Measurements from ENCODE around the gene FRRS1L.

DNA sequence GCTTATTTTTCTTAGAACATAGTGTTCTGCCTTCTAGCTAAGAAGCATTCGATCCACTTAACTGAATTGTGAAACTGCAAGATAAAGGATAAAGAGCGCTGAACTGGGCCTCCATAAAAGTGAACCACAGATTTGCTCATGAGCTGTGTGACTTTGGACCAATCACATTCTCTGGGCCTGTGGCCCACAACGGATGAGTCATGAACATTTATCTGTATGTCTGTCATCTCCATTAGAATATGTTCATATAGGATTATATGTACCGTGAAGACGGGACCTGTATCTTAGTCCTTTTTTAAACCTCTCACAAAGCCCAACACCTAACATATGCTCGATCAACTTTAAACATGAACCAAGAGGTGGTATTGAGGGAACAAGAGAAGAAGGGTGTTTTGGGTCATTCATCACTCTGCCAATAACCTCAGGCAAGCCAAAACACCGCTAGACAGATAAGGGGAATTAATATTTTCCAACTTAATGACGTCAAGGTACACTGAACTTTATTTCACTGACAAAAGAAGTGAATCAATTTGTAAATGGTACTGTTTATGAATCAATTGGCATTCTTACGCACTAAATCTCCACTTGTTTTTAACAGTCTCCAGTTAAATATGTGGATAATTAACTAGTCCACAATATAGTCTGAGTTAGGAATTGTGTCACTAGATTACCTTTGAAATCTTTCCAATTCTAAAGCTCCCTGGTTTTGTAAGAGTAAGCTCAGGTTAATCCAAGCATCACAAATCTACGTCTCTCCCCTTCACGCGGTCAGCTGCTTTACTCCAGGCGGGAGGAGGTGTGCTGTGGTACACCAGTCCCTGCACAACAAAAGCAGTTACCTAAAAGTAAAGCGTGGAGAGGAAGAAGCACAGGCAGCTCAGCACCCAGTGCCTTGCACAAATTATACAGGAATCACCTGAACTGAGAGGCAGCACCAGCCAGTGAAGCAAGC lies 48.9 kb downstream of the FRRS1L start:
- TF ChIP-seq, protein P1, sequence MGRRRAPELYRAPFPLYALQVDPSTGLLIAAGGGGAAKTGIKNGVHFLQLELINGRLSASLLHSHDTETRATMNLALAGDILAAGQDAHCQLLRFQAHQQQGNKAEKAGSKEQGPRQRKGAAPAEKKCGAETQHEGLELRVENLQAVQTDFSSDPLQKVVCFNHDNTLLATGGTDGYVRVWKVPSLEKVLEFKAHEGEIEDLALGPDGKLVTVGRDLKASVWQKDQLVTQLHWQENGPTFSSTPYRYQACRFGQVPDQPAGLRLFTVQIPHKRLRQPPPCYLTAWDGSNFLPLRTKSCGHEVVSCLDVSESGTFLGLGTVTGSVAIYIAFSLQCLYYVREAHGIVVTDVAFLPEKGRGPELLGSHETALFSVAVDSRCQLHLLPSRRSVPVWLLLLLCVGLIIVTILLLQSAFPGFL (CRISPR knock-in tag; IDR thresholded peaks at IDR 0.05; ENCODE audit: borderline replicate concordance), result no peak
- TF ChIP-seq, protein P2, sequence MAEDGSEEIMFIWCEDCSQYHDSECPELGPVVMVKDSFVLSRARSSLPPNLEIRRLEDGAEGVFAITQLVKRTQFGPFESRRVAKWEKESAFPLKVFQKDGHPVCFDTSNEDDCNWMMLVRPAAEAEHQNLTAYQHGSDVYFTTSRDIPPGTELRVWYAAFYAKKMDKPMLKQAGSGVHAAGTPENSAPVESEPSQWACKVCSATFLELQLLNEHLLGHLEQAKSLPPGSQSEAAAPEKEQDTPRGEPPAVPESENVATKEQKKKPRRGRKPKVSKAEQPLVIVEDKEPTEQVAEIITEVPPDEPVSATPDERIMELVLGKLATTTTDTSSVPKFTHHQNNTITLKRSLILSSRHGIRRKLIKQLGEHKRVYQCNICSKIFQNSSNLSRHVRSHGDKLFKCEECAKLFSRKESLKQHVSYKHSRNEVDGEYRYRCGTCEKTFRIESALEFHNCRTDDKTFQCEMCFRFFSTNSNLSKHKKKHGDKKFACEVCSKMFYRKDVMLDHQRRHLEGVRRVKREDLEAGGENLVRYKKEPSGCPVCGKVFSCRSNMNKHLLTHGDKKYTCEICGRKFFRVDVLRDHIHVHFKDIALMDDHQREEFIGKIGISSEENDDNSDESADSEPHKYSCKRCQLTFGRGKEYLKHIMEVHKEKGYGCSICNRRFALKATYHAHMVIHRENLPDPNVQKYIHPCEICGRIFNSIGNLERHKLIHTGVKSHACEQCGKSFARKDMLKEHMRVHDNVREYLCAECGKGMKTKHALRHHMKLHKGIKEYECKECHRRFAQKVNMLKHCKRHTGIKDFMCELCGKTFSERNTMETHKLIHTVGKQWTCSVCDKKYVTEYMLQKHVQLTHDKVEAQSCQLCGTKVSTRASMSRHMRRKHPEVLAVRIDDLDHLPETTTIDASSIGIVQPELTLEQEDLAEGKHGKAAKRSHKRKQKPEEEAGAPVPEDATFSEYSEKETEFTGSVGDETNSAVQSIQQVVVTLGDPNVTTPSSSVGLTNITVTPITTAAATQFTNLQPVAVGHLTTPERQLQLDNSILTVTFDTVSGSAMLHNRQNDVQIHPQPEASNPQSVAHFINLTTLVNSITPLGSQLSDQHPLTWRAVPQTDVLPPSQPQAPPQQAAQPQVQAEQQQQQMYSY (CRISPR knock-in tag; IDR thresholded peaks at IDR 0.05), result no peak
- TF ChIP-seq NR1H2 (CRISPR knock-in tag; IDR thresholded peaks at IDR 0.05) (no peak), ZNF263 (CRISPR knock-in tag; IDR thresholded peaks at IDR 0.05; ENCODE audit: low read depth) (no peak), ZNF121 (CRISPR knock-in tag; IDR thresholded peaks at IDR 0.05) (no peak), SP1 (CRISPR knock-in tag; conservative IDR thresholded peaks at IDR 0.05) (no peak)
- TF ChIP-seq, protein P3, sequence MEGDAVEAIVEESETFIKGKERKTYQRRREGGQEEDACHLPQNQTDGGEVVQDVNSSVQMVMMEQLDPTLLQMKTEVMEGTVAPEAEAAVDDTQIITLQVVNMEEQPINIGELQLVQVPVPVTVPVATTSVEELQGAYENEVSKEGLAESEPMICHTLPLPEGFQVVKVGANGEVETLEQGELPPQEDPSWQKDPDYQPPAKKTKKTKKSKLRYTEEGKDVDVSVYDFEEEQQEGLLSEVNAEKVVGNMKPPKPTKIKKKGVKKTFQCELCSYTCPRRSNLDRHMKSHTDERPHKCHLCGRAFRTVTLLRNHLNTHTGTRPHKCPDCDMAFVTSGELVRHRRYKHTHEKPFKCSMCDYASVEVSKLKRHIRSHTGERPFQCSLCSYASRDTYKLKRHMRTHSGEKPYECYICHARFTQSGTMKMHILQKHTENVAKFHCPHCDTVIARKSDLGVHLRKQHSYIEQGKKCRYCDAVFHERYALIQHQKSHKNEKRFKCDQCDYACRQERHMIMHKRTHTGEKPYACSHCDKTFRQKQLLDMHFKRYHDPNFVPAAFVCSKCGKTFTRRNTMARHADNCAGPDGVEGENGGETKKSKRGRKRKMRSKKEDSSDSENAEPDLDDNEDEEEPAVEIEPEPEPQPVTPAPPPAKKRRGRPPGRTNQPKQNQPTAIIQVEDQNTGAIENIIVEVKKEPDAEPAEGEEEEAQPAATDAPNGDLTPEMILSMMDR (IDR thresholded peaks at IDR 0.05), result no peak
- TF ChIP-seq, protein P4, sequence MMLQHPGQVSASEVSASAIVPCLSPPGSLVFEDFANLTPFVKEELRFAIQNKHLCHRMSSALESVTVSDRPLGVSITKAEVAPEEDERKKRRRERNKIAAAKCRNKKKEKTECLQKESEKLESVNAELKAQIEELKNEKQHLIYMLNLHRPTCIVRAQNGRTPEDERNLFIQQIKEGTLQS (CRISPR knock-in tag; conservative IDR thresholded peaks at IDR 0.05), result no peak
